GM23248 (cell line): ENCODE results near the gene STK32B.
"Not testable (repeated sequence)": the region's sequence is repeated elsewhere in the genome, so short reads cannot be mapped to it uniquely, and the experiment has no call there.

ENCODE experiments used
- EZH2 ChIP-seq: fragments of 200-600 bp; sonication (generic); IDR thresholded peaks from 2 replicates; pipeline ENCODE4 v1.6.1; 2018; ENCODE audit warnings: antibody characterized with exemption, mild to moderate bottlenecking; ENCODE audit not compliant: insufficient read depth, poor library complexity, severe bottlenecking
- EZH2phosphoT487 ChIP-seq: fragments of 200-600 bp; sonication (generic); IDR thresholded peaks from 2 replicates; pipeline ENCODE4 v1.6.1; 2018; ENCODE audit warnings: antibody characterized with exemption, moderate library complexity, mild to moderate bottlenecking, low read depth; ENCODE audit not compliant: insufficient read depth

DNA sequence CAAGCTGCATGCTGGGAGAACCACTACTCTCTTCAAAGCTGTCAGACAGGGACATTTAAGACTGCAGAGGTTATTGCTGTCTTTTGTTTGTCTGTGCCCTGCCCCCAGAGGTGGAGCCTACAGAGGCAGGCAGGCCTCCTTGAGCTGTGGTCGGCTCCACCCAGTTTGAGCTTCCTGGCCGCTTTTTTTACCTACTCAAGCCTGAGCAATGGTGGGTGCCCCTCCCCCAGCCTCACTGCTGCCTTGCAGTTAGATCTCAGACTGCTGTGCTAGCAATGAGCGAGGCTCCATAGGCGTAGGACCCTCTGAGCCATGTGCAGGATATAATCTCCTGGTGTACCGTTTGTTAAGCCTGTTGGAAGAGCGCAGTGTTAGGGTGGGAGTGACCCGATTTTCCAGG is 195.8 kb downstream of the STK32B start:
- TF ChIP-seq EZH2phosphoT487, EZH2: not testable (repeated sequence)
